NB4 (cell line): ENCODE measurements around the gene RBM4.

ENCODE experiments used
- CTCF ChIP-seq: IDR thresholded peaks from one replicate; pipeline ENCODE4 v1.5.1; 2012; ENCODE audit warnings: low read depth, low read length
- MYC ChIP-seq: IDR thresholded peaks from 2 replicates; pipeline ENCODE4 v1.6.1; 2011; ENCODE audit warnings: low read depth, low read length
- POLR2A ChIP-seq: IDR thresholded peaks from 2 replicates; pipeline ENCODE4 v1.6.1; 2011; ENCODE audit warnings: mild to moderate bottlenecking; ENCODE audit not compliant: insufficient read length; ENCODE audit errors: extremely low read depth

GRCh38 chr11:66619080-66619554, 19.4 kb upstream of the RBM4 start:
- TF ChIP-seq POLR2A (no peak), CTCF (no peak), MYC (no peak)
